Cardiac septum (tissue), 1 donor: ENCODE measurements around the gene JARID2. TPM values are rescaled to one million over a fixed set of nuclear protein-coding genes. Genes with fewer than 3 reads are reported as not detected.

ENCODE experiments used
- DNase-seq: peaks from one replicate; pipeline ENCODE4 v3.0.0-alpha.2; 2020; ENCODE audit warnings: low spot score
- intact Hi-C: fragments of 100-400 bp; cut with DNase I; formaldehyde crosslinking; loops from one replicate; pipeline ENCODE4 v1.14.0; 2022
- total RNA-seq: library from RNA; stranded (reverse); fragmentation: NEBNext Ultra II Directional; extraction: Animal tissue kit (Norgen Biotek cat#: 25700); gene quantifications from one replicate; pipeline ENCODE4 v1.2.1, GENCODE V29; 2021
- donor health status: DM: no; HTN: no; CAD: no.

JARID2 gene
- total RNA-seq, 1 donor from 2014 or later, result 4.5 TPM

- intact Hi-C loops, result no loop called here
- no peak for DNase-seq
These were observed 305.4 kb downstream of the JARID2 start for GRCh38 chr6:15551262-15551661.

GRCh38 chr6:15551798-15552197 is 305.9 kb downstream of the JARID2 start:
- no peak for DNase-seq

GRCh38 chr6:15553031-15553430 is 307.2 kb downstream of the JARID2 start:
- DNase-seq, result no peak
- intact Hi-C loops, result no loop called here

More at GRCh38 chr6:15551798-15552197, 305.9 kb downstream of the JARID2 start:
- intact Hi-C loops, result no loop called here

GRCh38 chr6:15553736-15554294 is 307.9 kb downstream of the JARID2 start:
- DNase-seq, result no peak
- intact Hi-C loops, result no loop called here

GRCh38 chr6:15554728-15555100 is 308.8 kb downstream of the JARID2 start:
- DNase-seq, result no peak
- intact Hi-C loops, result no loop called here

GRCh38 chr6:15555101-15556038 is 309.5 kb downstream of the JARID2 start:
- intact Hi-C loops, result no loop called here
- no peak for DNase-seq

GRCh38 chr6:15556711-15557110 is 310.8 kb downstream of the JARID2 start:
- no peak for DNase-seq
- intact Hi-C loops, result no loop called here

- intact Hi-C loops, result no loop called here
- no peak for DNase-seq
These were observed 311.3 kb downstream of the JARID2 start for GRCh38 chr6:15557174-15557573.

- no peak for DNase-seq
- intact Hi-C loops, result no loop called here
These were observed 314.8 kb downstream of the JARID2 start for GRCh38 chr6:15560713-15561112.

- intact Hi-C loops, result no loop called here
- no peak for DNase-seq
These were observed 315.8 kb downstream of the JARID2 start for GRCh38 chr6:15561447-15562199.

- DNase-seq, result no peak
- intact Hi-C loops, result no loop called here
These were observed 317.1 kb downstream of the JARID2 start for GRCh38 chr6:15562977-15563376.

GRCh38 chr6:15569035-15569995 is 323.4 kb downstream of the JARID2 start:
- DNase-seq, result no peak
- intact Hi-C loops, result no loop called here

- intact Hi-C loops, result no loop called here
- no peak for DNase-seq
These were observed 324.3 kb downstream of the JARID2 start for GRCh38 chr6:15570171-15570570.
